HEK293 (cell line): ENCODE results near the gene LAMTOR2.

Source experiments
- CTCF ChIA-PET: fragments of 350-600 bp; formaldehyde crosslinking; extraction: SDS; loops from one replicate; lab custom pipeline; 2021; ENCODE audit warnings: antibody characterized with exemption; lab: Yijun Ruan, JAX
- POLR2A ChIA-PET: fragments of 300-600 bp; formaldehyde crosslinking; extraction: SDS; loops from one replicate; lab custom pipeline; 2020; ENCODE audit warnings: antibody characterized with exemption, inconsistent platforms; lab: Yijun Ruan, JAX
- H3K27ac ChIP-seq: fragments of 200-500 bp; sonication (Bioruptor generic); 2 replicates; pipeline ENCODE4 v1.5.1; 2014; ENCODE audit warnings: low read depth, low read length, control low read depth, inconsistent platforms; ENCODE audit errors: extremely low read depth
- H3K36me3 ChIP-seq, 2 experiments: fragments of 200-500 bp in 1 of 2; sonication (Bioruptor generic) in 1 of 2; 1 replicate in 1 of 2; 2 replicates in 1 of 2; pipeline ENCODE4 v1.5.1; 2014 to 2017; ENCODE audit warnings: inconsistent platforms in 2 of 2, low read length in 2 of 2; ENCODE audit not compliant: control insufficient read depth in 2 of 2, insufficient read depth in 1 of 2
- H3K4me1 ChIP-seq: fragments of 200-500 bp; sonication (Bioruptor generic); 2 replicates; pipeline ENCODE4 v1.5.1; 2014; ENCODE audit warnings: mild to moderate bottlenecking, low read length, inconsistent platforms; ENCODE audit not compliant: control insufficient read depth, insufficient read depth
- H3K4me3 ChIP-seq: 2 replicates; pipeline ENCODE4 v1.5.1; 2011; ENCODE audit warnings: low read depth, mild to moderate bottlenecking, control low read depth, low read length, moderate library complexity
- H3K9me3 ChIP-seq: fragments of 200-500 bp; sonication (Bioruptor generic); 2 replicates; pipeline ENCODE4 v1.5.1; 2014; ENCODE audit warnings: low read depth, low read length, inconsistent platforms; ENCODE audit not compliant: control insufficient read depth, insufficient read depth
- ATF2 ChIP-seq: fragments of 450-650 bp; formaldehyde crosslinking; IDR thresholded peaks from 2 replicates; pipeline ENCODE4 v1.5.1; 2016; ENCODE audit warnings: missing biosample characterization, missing genetic modification characterization, low read depth
- BCL6B ChIP-seq: fragments of 450-650 bp; formaldehyde crosslinking; IDR thresholded peaks from 2 replicates; pipeline ENCODE4 v1.5.1; 2017; ENCODE audit warnings: missing biosample characterization, missing genetic modification characterization
- GLIS1 ChIP-seq: fragments of 450-650 bp; formaldehyde crosslinking; IDR thresholded peaks from 2 replicates; pipeline ENCODE4 v1.5.1; 2016; ENCODE audit warnings: missing biosample characterization, missing genetic modification characterization
- GLIS2 ChIP-seq: fragments of 450-650 bp; formaldehyde crosslinking; IDR thresholded peaks from 2 replicates; pipeline ENCODE4 v1.5.1; 2016; ENCODE audit warnings: missing biosample characterization, missing genetic modification characterization
- SP7 ChIP-seq: fragments of 450-650 bp; formaldehyde crosslinking; IDR thresholded peaks from 2 replicates; pipeline ENCODE4 v1.5.1; 2016; ENCODE audit warnings: missing biosample characterization, missing genetic modification characterization
- ZBTB10 ChIP-seq: fragments of 450-650 bp; formaldehyde crosslinking; IDR thresholded peaks from 2 replicates; pipeline ENCODE4 v1.5.1; 2016; ENCODE audit warnings: missing biosample characterization, missing genetic modification characterization
- ZBTB20 ChIP-seq: fragments of 450-650 bp; formaldehyde crosslinking; IDR thresholded peaks from 2 replicates; pipeline ENCODE4 v1.5.1; 2016; ENCODE audit warnings: missing biosample characterization, missing genetic modification characterization
- ZBTB7A ChIP-seq: fragments of 450-650 bp; formaldehyde crosslinking; IDR thresholded peaks from 2 replicates; pipeline ENCODE4 v1.5.1; 2016; ENCODE audit warnings: low read depth, missing biosample characterization, missing genetic modification characterization
- ZBTB8A ChIP-seq: fragments of 450-650 bp; formaldehyde crosslinking; IDR thresholded peaks from 2 replicates; pipeline ENCODE4 v1.5.1; 2016; ENCODE audit warnings: missing biosample characterization, missing genetic modification characterization
- ZNF175 ChIP-seq: fragments of 450-650 bp; formaldehyde crosslinking; IDR thresholded peaks from 2 replicates; pipeline ENCODE4 v1.5.1; 2016; ENCODE audit warnings: missing biosample characterization, missing genetic modification characterization
- ZNF18 ChIP-seq: fragments of 450-650 bp; formaldehyde crosslinking; IDR thresholded peaks from 2 replicates; pipeline ENCODE4 v1.5.1; 2016; ENCODE audit warnings: missing biosample characterization, missing genetic modification characterization
- ZNF19 ChIP-seq: fragments of 450-650 bp; formaldehyde crosslinking; IDR thresholded peaks from 2 replicates; pipeline ENCODE4; 2016; ENCODE audit warnings: missing biosample characterization, missing genetic modification characterization, low read depth
- ZNF324 ChIP-seq: fragments of 450-650 bp; formaldehyde crosslinking; IDR thresholded peaks from 2 replicates; pipeline ENCODE4 v1.5.1; 2016; ENCODE audit warnings: missing biosample characterization, missing genetic modification characterization
- ZNF341 ChIP-seq: fragments of 450-650 bp; formaldehyde crosslinking; IDR thresholded peaks from 2 replicates; pipeline ENCODE4; 2016; ENCODE audit warnings: low read depth, missing biosample characterization, missing genetic modification characterization
- ZNF350 ChIP-seq: fragments of 450-650 bp; formaldehyde crosslinking; IDR thresholded peaks from 2 replicates; pipeline ENCODE4 v1.5.0; 2017; ENCODE audit warnings: missing biosample characterization, mild to moderate bottlenecking, missing genetic modification characterization
- ZNF398 ChIP-seq: fragments of 450-650 bp; formaldehyde crosslinking; IDR thresholded peaks from 2 replicates; pipeline ENCODE4 v1.5.1; 2017; ENCODE audit warnings: missing biosample characterization, missing genetic modification characterization
- ZNF48 ChIP-seq: fragments of 450-650 bp; formaldehyde crosslinking; IDR thresholded peaks from 2 replicates; pipeline ENCODE4 v1.5.1; 2016; ENCODE audit warnings: missing biosample characterization, missing genetic modification characterization
- ZNF510 ChIP-seq: fragments of 450-650 bp; formaldehyde crosslinking; IDR thresholded peaks from 2 replicates; pipeline ENCODE4 v1.5.1; 2018; ENCODE audit warnings: mild to moderate bottlenecking, missing genetic modification characterization, missing biosample characterization; ENCODE audit not compliant: insufficient replicate concordance
- ZNF529 ChIP-seq: fragments of 450-650 bp; formaldehyde crosslinking; IDR thresholded peaks from 2 replicates; pipeline ENCODE4 v1.5.1; 2017; ENCODE audit warnings: missing genetic modification characterization, missing biosample characterization; ENCODE audit not compliant: insufficient replicate concordance
- ZNF555 ChIP-seq: fragments of 450-650 bp; formaldehyde crosslinking; conservative IDR thresholded peaks from 2 replicates; pipeline ENCODE4 v1.5.1; 2017; ENCODE audit warnings: missing biosample characterization, mild to moderate bottlenecking, missing genetic modification characterization, inconsistent platforms

The LAMTOR2 gene

GRCh38 chr1:156070548-156070947, 16.0 kb downstream of the LAMTOR2 start:
- ChIA-PET CTCF (interaction anchor here (1.2 kb wide), 1 partner anchor 133 kb away, joined by 3 read pairs; no protein-coding TSS in a partner anchor), POLR2A (no interaction called here)
- Histone ChIP-seq H3K27ac (no peak overlapping the region), H3K36me3 (peaks cover 0 to 2% of the 10 kb centered on the region in 2 experiments; a peak in 1 of 3 replicates), H3K9me3 (no peaks in the 10 kb centered on the region), H3K4me1 (peaks cover 7% of the 10 kb centered on the region; the same call in 1 of the 2 replicates), H3K4me3 (no peak overlapping the region)
- no peak for TF ChIP-seq ZBTB20 (tag by site-specific recombination)
- no peak for TF ChIP-seq ATF2
- TF ChIP-seq ZNF48 (tag by site-specific recombination) = no peak
- TF ChIP-seq GLIS1 = no peak
- TF ChIP-seq ZNF18 (tag by site-specific recombination) = no peak
- no peak for TF ChIP-seq ZNF341 (tag by site-specific recombination)
- no peak for TF ChIP-seq SP7 (tag by site-specific recombination)
- no peak for TF ChIP-seq ZNF529 (tag by site-specific recombination)
- no peak for TF ChIP-seq ZBTB8A (tag by site-specific recombination)
- TF ChIP-seq ZNF510 (tag by site-specific recombination) = no peak
- no peak for TF ChIP-seq ZBTB10
- no peak for TF ChIP-seq BCL6B
- TF ChIP-seq ZNF324 (tag by site-specific recombination) = no peak
- TF ChIP-seq ZNF350 = no peak
- TF ChIP-seq ZBTB7A (tag by site-specific recombination) = no peak
- TF ChIP-seq ZNF175 (tag by site-specific recombination) = no peak
- no peak for TF ChIP-seq ZNF398 (tag by site-specific recombination)
- TF ChIP-seq ZNF19 (tag by site-specific recombination) = no peak
- TF ChIP-seq ZNF555 = no peak
- TF ChIP-seq GLIS2 (tag by site-specific recombination) = no peak
